ENCODE data around the gene RNF212. TPM values are rescaled to one million over a fixed set of nuclear protein-coding genes. Genes with fewer than 3 reads are reported as not detected.

The RNF212 gene
- total and polyA plus RNA-seq, 4 donors = 3.5 to 8.8 (median 5.3) TPM

GRCh38 chr4:1087371-1087770 lies 26.0 kb downstream of the RNF212 start:
- Histone ChIP-seq H3K36me3 (ENCODE audit: control insufficient read depth in 4 of 4, insufficient read depth in 4 of 4, low read length in 4 of 4) (no peaks in the 10 kb centered on the region), H3K27me3 (ENCODE audit: control insufficient read depth in 3 of 3, insufficient read depth in 3 of 3, low read length in 2 of 3) (no peaks in the 10 kb centered on the region), H3K4me3 (no peak overlapping the region), H3K27ac (ENCODE audit: low read depth in 1 of 2, low read length in 1 of 2) (no peak overlapping the region), H3K9ac (ENCODE audit: insufficient read depth in 1 of 2, low read length in 2 of 2) (no peak overlapping the region), H3K4me1 (ENCODE audit: control insufficient read depth in 5 of 5, insufficient read depth in 5 of 5, low read length in 5 of 5) (peaks cover 0 to 3% (median 0%) of the 10 kb centered on the region in 5 donors), H3K9me3 (ENCODE audit: control insufficient read depth in 4 of 4, insufficient read depth in 3 of 4, low read length in 3 of 4) (peaks cover 0 to 5% (median 0%) of the 10 kb centered on the region in 4 donors)
- ATAC-seq (ENCODE audit: insufficient read depth, low FRiP score) (no peak), DNase-seq (no peak)
- no peak for TF ChIP-seq CTCF (IDR thresholded peaks at IDR 0.05; ENCODE audit: control extremely low read depth, extremely low read depth)

GRCh38 chr4:1086011-1086410 lies 27.4 kb downstream of the RNF212 start:
- ATAC-seq (ENCODE audit: insufficient read depth, low FRiP score) (no peak), DNase-seq (no peak)
- no peak overlapping the region for H3K27ac ChIP-seq (ENCODE audit: low read depth in 1 of 2, low read length in 1 of 2)
- H3K36me3 ChIP-seq (ENCODE audit: control insufficient read depth in 4 of 4, insufficient read depth in 4 of 4, low read length in 4 of 4) = no peaks in the 10 kb centered on the region
- H3K27me3 ChIP-seq (ENCODE audit: control insufficient read depth in 3 of 3, insufficient read depth in 3 of 3, low read length in 2 of 3) = peaks cover 0 to 5% (median 0%) of the 10 kb centered on the region in 3 donors
- no peak for TF ChIP-seq CTCF (IDR thresholded peaks at IDR 0.05; ENCODE audit: control extremely low read depth, extremely low read depth)
- H3K9ac ChIP-seq (ENCODE audit: insufficient read depth in 1 of 2, low read length in 2 of 2) = no peak overlapping the region
- no peak overlapping the region for H3K4me3 ChIP-seq
- 77 to 78% methylated on average over 8 of the region's 8 CpGs for WGBS, 2 donors
- H3K9me3 ChIP-seq (ENCODE audit: control insufficient read depth in 4 of 4, insufficient read depth in 3 of 4, low read length in 3 of 4) = peaks cover 0 to 5% (median 0%) of the 10 kb centered on the region in 4 donors
- peaks cover 0 to 4% (median 0%) of the 10 kb centered on the region in 5 donors for H3K4me1 ChIP-seq (ENCODE audit: control insufficient read depth in 5 of 5, insufficient read depth in 5 of 5, low read length in 5 of 5)

GRCh38 chr4:1085404-1085799 lies 28.0 kb downstream of the RNF212 start:
- no peak for TF ChIP-seq CTCF (IDR thresholded peaks at IDR 0.05; ENCODE audit: control extremely low read depth, extremely low read depth)
- H3K9ac ChIP-seq (ENCODE audit: insufficient read depth in 1 of 2, low read length in 2 of 2) = no peak overlapping the region
- H3K4me1 ChIP-seq (ENCODE audit: control insufficient read depth in 5 of 5, insufficient read depth in 5 of 5, low read length in 5 of 5) = peaks cover 0 to 4% (median 0%) of the 10 kb centered on the region in 5 donors
- H3K27ac ChIP-seq (ENCODE audit: low read depth in 1 of 2, low read length in 1 of 2) = no peak overlapping the region
- no peak overlapping the region for H3K4me3 ChIP-seq
- peaks cover 0 to 5% (median 0%) of the 10 kb centered on the region in 4 donors for H3K9me3 ChIP-seq (ENCODE audit: control insufficient read depth in 4 of 4, insufficient read depth in 3 of 4, low read length in 3 of 4)
- 90 to 96% methylated on average over 7 of the region's 7 CpGs for WGBS, 2 donors
- H3K36me3 ChIP-seq (ENCODE audit: control insufficient read depth in 4 of 4, insufficient read depth in 4 of 4, low read length in 4 of 4) = no peaks in the 10 kb centered on the region
- DNase-seq (no peak), ATAC-seq (ENCODE audit: insufficient read depth, low FRiP score) (no peak)
- peaks cover 0 to 7% (median 0%) of the 10 kb centered on the region in 3 donors for H3K27me3 ChIP-seq (ENCODE audit: control insufficient read depth in 3 of 3, insufficient read depth in 3 of 3, low read length in 2 of 3)

- DNase-seq (no peak), ATAC-seq (ENCODE audit: insufficient read depth, low FRiP score) (no peak)
- peaks cover 0 to 4% (median 0%) of the 10 kb centered on the region in 5 donors for H3K4me1 ChIP-seq (ENCODE audit: control insufficient read depth in 5 of 5, insufficient read depth in 5 of 5, low read length in 5 of 5)
- 84 to 85% methylated on average over 13 of the region's 13 CpGs for WGBS, 2 donors
- no peaks in the 10 kb centered on the region for H3K36me3 ChIP-seq (ENCODE audit: control insufficient read depth in 4 of 4, insufficient read depth in 4 of 4, low read length in 4 of 4)
- no peak for TF ChIP-seq CTCF (IDR thresholded peaks at IDR 0.05; ENCODE audit: control extremely low read depth, extremely low read depth)
- H3K27ac ChIP-seq (ENCODE audit: low read depth in 1 of 2, low read length in 1 of 2) = no peak overlapping the region
- no peak overlapping the region for H3K9ac ChIP-seq (ENCODE audit: insufficient read depth in 1 of 2, low read length in 2 of 2)
- H3K4me3 ChIP-seq = no peak overlapping the region
- peaks cover 0 to 5% (median 0%) of the 10 kb centered on the region in 4 donors for H3K9me3 ChIP-seq (ENCODE audit: control insufficient read depth in 4 of 4, insufficient read depth in 3 of 4, low read length in 3 of 4)
- H3K27me3 ChIP-seq (ENCODE audit: control insufficient read depth in 3 of 3, insufficient read depth in 3 of 3, low read length in 2 of 3) = peaks cover 0 to 7% (median 0%) of the 10 kb centered on the region in 3 donors
These were observed 28.5 kb downstream of the RNF212 start for GRCh38 chr4:1084796-1085403.

Measured in lung (tissue), 12 donors.